K562 (cell line): Measurements from ENCODE around the gene PDE9A. TPM values are rescaled to one million over a fixed set of nuclear protein-coding genes. Genes with fewer than 3 reads are reported as not detected.

ENCODE experiments used
- ATAC-seq: fragments of 200-7000 bp; cut with Tn5 transposase; 3 replicates; pipeline ENCODE4 v1.9.1; 2020; ENCODE audit warnings: moderate library complexity
- BruUV-seq: library from RNA; stranded (reverse); fragments of 400-500 nt; replicated peaks from 2 replicates; lab custom pipeline; 2021; lab: Mats Ljungman, UMichigan
- CTCF ChIA-PET: fragments of 300-600 bp; formaldehyde crosslinking; extraction: SDS; loops from one replicate; lab custom pipeline; 2021; ENCODE audit warnings: low intra/inter-chr PET ratio; lab: Yijun Ruan, JAX
- POLR2A ChIA-PET: fragments of 300-600, 350-650 bp; sonication (Branson Sonifier 250); formaldehyde crosslinking; extraction: SDS; loops from one replicate; lab custom pipeline; 2021; ENCODE audit warnings: antibody characterized with exemption, inconsistent platforms; lab: Yijun Ruan, JAX
- DNase-seq, 4 experiments: peaks; one replicate each; pipeline versions ENCODE4 v3.0.0 to v3.0.0-alpha.2; 2011 to 2018; ENCODE audit warnings: low spot score in 3 of 4, mixed read lengths in 3 of 4; ENCODE audit errors: extremely low read depth in 1 of 4
- FAIRE-seq: peaks from 2 replicates; lab custom pipeline; 2011; peaks lifted over from hg19 to GRCh38; lab: Jason Lieb, UNC
- H2AFZ ChIP-seq: 2 replicates; pipeline ENCODE4 v1.6.0; 2011; ENCODE audit warnings: low read depth, low read length, control low read depth, inconsistent platforms
- H3K27ac ChIP-seq: fragments of 200-600 bp; 3 replicates; pipeline ENCODE4 v1.8.0; 2011; ENCODE audit warnings: low read depth, mild to moderate bottlenecking, control low read depth, inconsistent platforms, low read length, moderate library complexity, mixed read lengths; ENCODE audit errors: extremely low read depth
- H3K27me3 ChIP-seq, 2 experiments: fragments of 300-600 bp in 1 of 2; 2 replicates in 1 of 2; 3 replicates in 1 of 2; pipeline versions ENCODE4 v1.6.0 to v1.8.0; 2011; ENCODE audit warnings: inconsistent platforms in 2 of 2, low read length in 2 of 2, mild to moderate bottlenecking in 1 of 2, mixed read lengths in 1 of 2, moderate library complexity in 1 of 2; ENCODE audit not compliant: control insufficient read depth in 2 of 2, insufficient read depth in 2 of 2
- H3K36me3 ChIP-seq: fragments of 300-600 bp; 3 replicates; pipeline ENCODE4 v1.8.0; 2011; ENCODE audit warnings: mild to moderate bottlenecking, low read length, inconsistent platforms; ENCODE audit not compliant: control insufficient read depth, insufficient read depth
- H3K4me1 ChIP-seq, 2 experiments: fragments of 200-600 bp in 1 of 2; replicated peaks in 1 of 2; 2 replicates in 1 of 2; 3 replicates in 1 of 2; pipeline versions ENCODE4 v1.5.1 to v1.8.0; 2011; ENCODE audit warnings: inconsistent platforms in 2 of 2, low read length in 2 of 2, mild to moderate bottlenecking in 1 of 2, mixed read lengths in 1 of 2, moderate library complexity in 1 of 2; ENCODE audit not compliant: control insufficient read depth in 2 of 2, insufficient read depth in 2 of 2
- H3K4me2 ChIP-seq: 2 replicates; pipeline ENCODE4 v1.6.1; 2011; ENCODE audit warnings: low read length, control low read depth, inconsistent platforms, mixed read lengths; ENCODE audit not compliant: insufficient read depth
- H3K4me3 ChIP-seq: fragments of 200-600 bp; sonication (generic), shearing (Covaris generic); 2 replicates; pipeline ENCODE4 v1.5.1; 2016; ENCODE audit warnings: control low read depth, inconsistent platforms
- H3K79me2 ChIP-seq: fragments of 200-600 bp; 3 replicates; pipeline ENCODE4 v1.8.0; 2011; ENCODE audit warnings: low read length, inconsistent platforms; ENCODE audit not compliant: control insufficient read depth, insufficient read depth
- H3K9ac ChIP-seq, 2 experiments: 2 replicates each; pipeline versions ENCODE4 v1.6.0 to v1.6.1; 2011; ENCODE audit warnings: low read depth in 2 of 2, low read length in 2 of 2, control low read depth in 1 of 2, inconsistent platforms in 1 of 2, mild to moderate bottlenecking in 1 of 2, mixed read lengths in 1 of 2; ENCODE audit not compliant: insufficient read depth in 1 of 2
- H3K9me1 ChIP-seq: one replicate; pipeline ENCODE4 v1.6.0; 2011; ENCODE audit warnings: inconsistent platforms, mild to moderate bottlenecking, low read length, moderate library complexity; ENCODE audit not compliant: control insufficient read depth, insufficient read depth
- H3K9me3 ChIP-seq: replicated peaks from 2 replicates; pipeline ENCODE4 v1.5.1; 2011; ENCODE audit warnings: low read depth, low read length, inconsistent platforms; ENCODE audit not compliant: control insufficient read depth, insufficient read depth
- H4K20me1 ChIP-seq: replicated peaks from 2 replicates; pipeline ENCODE4 v1.6.1; 2011; ENCODE audit warnings: low read length, inconsistent platforms, mixed read lengths; ENCODE audit not compliant: control insufficient read depth, insufficient read depth
- NEUROD1 ChIP-seq: fragments of 150-350 bp; IDR thresholded peaks from 2 replicates; pipeline ENCODE4 v1.6.1; 2014; ENCODE audit warnings: borderline replicate concordance, low read length, low read depth; ENCODE audit not compliant: partially characterized antibody
- WGBS: fragments of 100-300 bp; shearing (Covaris generic); methylation state at CpG from one replicate; pipeline ENCODE4 v1.1.6; 2016; ENCODE audit warnings: low coverage, mixed read lengths; ENCODE audit not compliant: insufficient coverage; ENCODE audit errors: missing lambda C conversion rate; 5-methylcytosine and 5-hydroxymethylcytosine counted together
- in situ Hi-C: fragments of 300-500 bp; cut with MboI; formaldehyde crosslinking; loops from 4 replicates; pipeline ENCODE4 v1.15.0; 2018; ENCODE audit warnings: inconsistent platforms, mixed read lengths
- intact Hi-C: fragments of 100-400 bp; cut with micrococcal nuclease; formaldehyde crosslinking; loops from 2 replicates; pipeline ENCODE4 v1.14.2; 2022
- polyA plus RNA-seq, 8 experiments: library from polyadenylated mRNA; depleted of rRNA in 4 of 8; stranded (reverse) in 5 of 8; unstranded in 3 of 8; fragments of >200 nt; fragmentation: Nextera tagmentation in 2 of 8; fragmentation: Illumina TruSeq in 1 of 8; extraction: Ambion mirVana in 2 of 8; extraction: Trizol in 1 of 8; gene quantifications; 2 replicates each; pipeline versions ENCODE4 v1.2.1 to v1.2.3, GENCODE V29; 2011 to 2014; ENCODE audit warnings: inconsistent platforms in 1 of 8, missing spikeins in 1 of 8
- total RNA-seq, 7 experiments: library from RNA; depleted of rRNA in 6 of 7; stranded (reverse); fragments of >200 nt in 6 of 7; fragmentation: Illumina TruSeq in 2 of 7; extraction: Trizol in 2 of 7; gene quantifications; 2 replicates each; pipeline versions ENCODE4 v1.2.1 to v1.2.3, GENCODE V29; 2011 to 2021; ENCODE audit warnings: low replicate concordance in 1 of 7
- TF ChIP-seq, protein P1 (sequence below): sonication (generic); formaldehyde crosslinking; IDR thresholded peaks from 2 replicates; pipeline ENCODE4 v1.8.1; 2023; ENCODE audit warnings: mild to moderate bottlenecking, missing genetic modification reagents, moderate library complexity

The PDE9A gene
- total and polyA plus RNA-seq, 9 of the 15 experiments (the other 6 are each of a cell fraction or from before 2014, with no cell fraction given) = 0.07 to 0.27 TPM; not detected in 7

DNA sequence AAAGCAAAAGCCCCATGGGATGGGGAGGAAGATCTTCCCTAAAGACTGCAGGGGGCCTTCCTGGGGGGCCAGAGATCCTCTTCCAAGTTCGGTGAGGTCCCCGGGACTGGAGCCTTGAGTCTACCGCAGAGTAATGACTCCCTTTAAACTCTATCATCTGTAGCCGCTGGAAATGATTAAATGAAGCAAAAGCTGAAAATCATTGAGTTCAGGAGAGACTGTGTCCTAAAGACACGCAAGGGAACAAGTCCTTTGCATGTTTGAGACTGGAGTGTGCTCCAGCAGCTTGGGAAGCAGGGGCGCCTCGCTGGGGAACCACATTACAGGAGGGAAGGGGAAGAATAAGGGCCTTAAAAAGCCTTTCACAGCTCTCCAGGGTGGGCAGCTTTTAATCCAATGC lies 155.8 kb downstream of the PDE9A start:
- ChIA-PET CTCF (no interaction called here), POLR2A (interaction anchor here (0.6 kb wide), 1 partner anchor 26 kb away, joined by 3 read pairs; no protein-coding TSS in a partner anchor)
- Histone ChIP-seq H3K9me3 (no peaks in the 10 kb centered on the region), H3K36me3 (no peaks in the 10 kb centered on the region), H3K79me2 (no peaks in the 10 kb centered on the region), H3K9me1 (no peaks in the 10 kb centered on the region), H3K27me3 (peaks cover 37 to 48% of the 10 kb centered on the region in 2 experiments), H2AFZ (no peak overlapping the region), H3K4me2 (no peak overlapping the region), H3K4me3 (no peak overlapping the region), H3K9ac (no peak overlapping the region), H3K27ac (no peak overlapping the region), H3K4me1 (no peaks in the 10 kb centered on the region), H4K20me1 (peaks cover 12% of the 10 kb centered on the region; the same call in 1 of the 2 replicates)
- BruUV-seq = no TSS peak
- TF ChIP-seq NEUROD1 = no peak
- TF ChIP-seq, protein P1, sequence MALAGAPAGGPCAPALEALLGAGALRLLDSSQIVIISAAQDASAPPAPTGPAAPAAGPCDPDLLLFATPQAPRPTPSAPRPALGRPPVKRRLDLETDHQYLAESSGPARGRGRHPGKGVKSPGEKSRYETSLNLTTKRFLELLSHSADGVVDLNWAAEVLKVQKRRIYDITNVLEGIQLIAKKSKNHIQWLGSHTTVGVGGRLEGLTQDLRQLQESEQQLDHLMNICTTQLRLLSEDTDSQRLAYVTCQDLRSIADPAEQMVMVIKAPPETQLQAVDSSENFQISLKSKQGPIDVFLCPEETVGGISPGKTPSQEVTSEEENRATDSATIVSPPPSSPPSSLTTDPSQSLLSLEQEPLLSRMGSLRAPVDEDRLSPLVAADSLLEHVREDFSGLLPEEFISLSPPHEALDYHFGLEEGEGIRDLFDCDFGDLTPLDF (CRISPR knock-in tag) = no peak
- in situ Hi-C loops = no loop called here
- no peak for DNase-seq
- WGBS = 2% methylated on average over 7 of the region's 7 CpGs
- intact Hi-C loops = no loop called here
- ATAC-seq = no peak
- FAIRE-seq = no peak
